Mucosa of descending colon (tissue), 3 donors: ENCODE results near the gene AADACL4. TPM values are rescaled to one million over a fixed set of nuclear protein-coding genes. Genes with fewer than 3 reads are reported as not detected.

ENCODE experiments used
- ATAC-seq: fragments of 200-7000 bp; cut with Tn5 transposase; one replicate; pipeline ENCODE4 v1.9.1; 2020; ENCODE audit warnings: mild to moderate bottlenecking, moderate library complexity
- DNase-seq, 3 donors: peaks; one replicate each; pipeline ENCODE4 v3.0.0-alpha.2; 2020
- H3K36me3 ChIP-seq: fragments of 200-600 bp; one replicate; pipeline ENCODE4 v1.8.0; 2021; ENCODE audit warnings: low read depth, mild to moderate bottlenecking
- H3K4me1 ChIP-seq: fragments of 200-600 bp; one replicate; pipeline ENCODE4 v1.8.0; 2021; ENCODE audit warnings: low read depth, mild to moderate bottlenecking
- H3K4me3 ChIP-seq: fragments of 200-600 bp; one replicate; pipeline ENCODE4 v1.8.0; 2021; ENCODE audit warnings: mild to moderate bottlenecking
- H3K9me3 ChIP-seq: fragments of 200-600 bp; one replicate; pipeline ENCODE4 v1.8.0; 2021; ENCODE audit warnings: mild to moderate bottlenecking
- CTCF ChIP-seq: fragments of 200-600 bp; IDR thresholded peaks from one replicate; pipeline ENCODE4 v1.8.0; 2022; ENCODE audit warnings: antibody characterized with exemption, mild to moderate bottlenecking
- intact Hi-C, 2 donors: fragments of 100-400 bp; cut with DNase I in 1 of 2; cut with micrococcal nuclease in 1 of 2; formaldehyde crosslinking; loops; one replicate each; pipeline versions ENCODE4 v1.11.0 to v1.11.1; 2022; cut with DNase I, micrococcal nuclease
- total RNA-seq, 3 donors: library from RNA; stranded (reverse); fragmentation: NEBNext Ultra II Directional in 2 of 3; extraction: Animal tissue kit (Norgen Biotek cat#: 25700) in 2 of 3; gene quantifications; one replicate each; pipeline versions ENCODE4 v1.2.1 to v1.2.4, GENCODE V29; 2021 to 2023
- donor health status: DM: no; HTN: no; CAD: no; lungs with moderate emphysema.
- donor health status: DM: no; HTN: no; CAD: no.
- donor health status: DM: no; HTN: yes; CAD: no.

The AADACL4 gene
- total RNA-seq, 3 donors from 2014 or later = not detected

DNA sequence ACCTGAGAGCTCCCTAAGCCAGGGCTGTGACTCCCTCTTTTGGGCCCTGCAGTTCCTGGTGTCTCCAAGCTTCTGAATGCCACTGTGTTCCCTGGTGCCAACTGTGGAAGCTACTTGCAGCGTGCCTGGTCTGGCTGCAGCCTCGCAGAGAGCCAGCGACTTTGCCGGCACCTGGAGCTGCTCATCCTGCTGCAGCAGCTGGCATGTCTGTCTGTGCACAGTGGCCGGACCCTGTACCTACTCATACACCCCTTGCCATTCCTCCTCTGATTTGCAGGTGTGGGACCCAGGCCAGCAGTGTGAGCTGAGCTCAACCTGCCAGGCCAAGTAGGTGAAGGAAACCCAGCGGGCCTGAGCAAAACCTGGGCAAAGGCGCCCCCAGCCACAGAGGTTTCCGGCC is 12.3 kb upstream of the AADACL4 start:
- no peak for DNase-seq
- no peak for TF ChIP-seq CTCF
- no peak for ATAC-seq
- intact Hi-C loops = no loop called here
- Histone ChIP-seq H3K4me3 (no peak overlapping the region), H3K9me3 (no peaks in the 10 kb centered on the region), H3K36me3 (no peaks in the 10 kb centered on the region), H3K4me1 (no peaks in the 10 kb centered on the region)

DNA sequence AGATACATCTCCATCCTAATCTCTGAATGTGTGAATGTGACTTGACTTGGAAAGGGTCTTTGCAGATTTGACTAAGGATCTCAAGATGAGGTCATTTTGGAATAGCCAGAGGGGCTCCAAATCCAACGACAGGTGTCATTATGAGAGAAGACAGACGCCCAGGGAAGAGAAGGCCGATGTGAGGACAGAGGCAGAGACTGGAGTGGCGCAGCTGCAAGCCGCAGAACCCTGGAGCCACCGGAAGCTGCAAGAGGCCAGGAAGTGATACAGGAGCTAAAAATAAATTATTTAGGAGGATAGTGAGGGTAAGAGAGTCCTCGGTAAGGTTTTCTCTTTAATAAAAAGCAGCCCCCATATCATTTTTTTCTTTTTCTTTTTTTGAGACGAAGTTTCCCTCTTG is 9.7 kb upstream of the AADACL4 start:
- H3K36me3 ChIP-seq = no peaks in the 10 kb centered on the region
- no peak for DNase-seq
- ATAC-seq = no peak
- no peaks in the 10 kb centered on the region for H3K4me1 ChIP-seq
- peaks cover 2% of the 10 kb centered on the region for H3K9me3 ChIP-seq
- intact Hi-C loops = no loop called here
- no peak overlapping the region for H3K4me3 ChIP-seq
- no peak for TF ChIP-seq CTCF

DNA sequence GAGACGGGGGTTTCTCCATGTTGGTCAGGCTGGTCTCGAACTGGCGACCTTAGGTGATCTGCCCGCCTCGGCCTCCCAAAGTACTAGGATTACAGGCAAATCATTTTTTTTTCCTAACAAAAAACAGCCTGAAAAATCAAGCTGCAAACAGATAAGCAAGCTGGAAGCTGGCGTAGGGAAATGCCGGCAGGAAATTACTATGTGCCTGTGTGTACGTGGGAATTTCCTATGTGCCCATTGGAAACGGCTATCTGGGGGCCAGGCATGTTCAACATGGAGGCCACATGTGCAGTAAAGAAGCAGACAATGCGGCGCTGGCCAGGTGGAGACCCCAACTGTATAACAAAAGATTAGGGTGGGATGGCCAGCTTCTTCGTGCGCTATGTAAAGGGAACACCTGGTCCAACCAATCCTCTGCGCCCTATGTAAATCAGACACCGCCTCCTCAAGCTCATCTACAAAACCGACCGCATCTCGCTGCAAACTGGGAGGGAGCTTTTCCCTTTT is 9.1 kb upstream of the AADACL4 start:
- no peaks in the 10 kb centered on the region for H3K36me3 ChIP-seq
- H3K9me3 ChIP-seq = peaks cover 8% of the 10 kb centered on the region
- H3K4me3 ChIP-seq = no peak overlapping the region
- ATAC-seq (no peak), DNase-seq (no peak)
- no peak for TF ChIP-seq CTCF
- intact Hi-C loops = no loop called here
- H3K4me1 ChIP-seq = no peaks in the 10 kb centered on the region

- no peaks in the 10 kb centered on the region for H3K36me3 ChIP-seq
- ATAC-seq = no peak
- H3K4me3 ChIP-seq = no peak overlapping the region
- H3K4me1 ChIP-seq = no peaks in the 10 kb centered on the region
- no peak for TF ChIP-seq CTCF
- no peak for DNase-seq
- H3K9me3 ChIP-seq = peaks cover 24% of the 10 kb centered on the region
- intact Hi-C loops = no loop called here
Measured at GRCh38 chr1:12636098-12636950, 7.6 kb upstream of the AADACL4 start.

- no peak for TF ChIP-seq CTCF
- Histone ChIP-seq H3K4me3 (no peak overlapping the region), H3K4me1 (no peaks in the 10 kb centered on the region), H3K36me3 (no peaks in the 10 kb centered on the region), H3K9me3 (peaks cover 25% of the 10 kb centered on the region)
- intact Hi-C loops = no loop called here
- DNase-seq (no peak), ATAC-seq (no peak)
Measured at GRCh38 chr1:12637693-12638092, 6.2 kb upstream of the AADACL4 start.
